Small intestine (tissue), 7 donors: ENCODE results near the gene PDZD8. TPM values are rescaled to one million over a fixed set of nuclear protein-coding genes. Genes with fewer than 3 reads are reported as not detected.

Experiments
- DNase-seq, 2 donors: peaks; one replicate each; pipeline versions ENCODE4 v3.0.0 to v3.0.0-alpha.2; 2013
- FAIRE-seq: peaks from 2 replicates; lab custom pipeline; 2012; peaks lifted over from hg19 to GRCh38; lab: Jason Lieb, UNC
- H3K27ac ChIP-seq, 3 donors: one replicate each; pipeline ENCODE4 v1.5.1; 2013; ENCODE audit warnings: low read length in 2 of 3, mild to moderate bottlenecking in 2 of 3, control low read depth in 1 of 3, inconsistent platforms in 1 of 3, low read depth in 1 of 3, moderate library complexity in 1 of 3
- H3K27me3 ChIP-seq, 3 donors: one replicate each; pipeline ENCODE4 v1.6.1; 2013; ENCODE audit warnings: low read length in 3 of 3, inconsistent platforms in 1 of 3; ENCODE audit not compliant: control insufficient read depth in 3 of 3, insufficient read depth in 3 of 3
- H3K36me3 ChIP-seq, 3 donors: one replicate each; pipeline ENCODE4 v1.6.1; 2013; ENCODE audit warnings: low read length in 3 of 3, inconsistent platforms in 1 of 3, low read depth in 1 of 3, mild to moderate bottlenecking in 1 of 3, moderate library complexity in 1 of 3; ENCODE audit not compliant: control insufficient read depth in 3 of 3, insufficient read depth in 2 of 3
- H3K4me1 ChIP-seq, 3 donors: one replicate each; pipeline ENCODE4 v1.6.1; 2013; ENCODE audit warnings: low read length in 2 of 3, inconsistent platforms in 1 of 3, low read depth in 1 of 3, mild to moderate bottlenecking in 1 of 3, moderate library complexity in 1 of 3; ENCODE audit not compliant: control insufficient read depth in 3 of 3, insufficient read depth in 2 of 3
- H3K4me3 ChIP-seq, 3 donors: one replicate each; pipeline ENCODE4 v1.5.1; 2013; ENCODE audit warnings: low read length in 3 of 3, control low read depth in 1 of 3, inconsistent platforms in 1 of 3, low read depth in 1 of 3, mild to moderate bottlenecking in 1 of 3, moderate library complexity in 1 of 3
- H3K9me3 ChIP-seq, 2 donors: one replicate each; pipeline ENCODE4 v1.6.1; 2013; ENCODE audit warnings: low read depth in 1 of 2, low read length in 1 of 2; ENCODE audit not compliant: control insufficient read depth in 2 of 2, insufficient read depth in 1 of 2
- WGBS, 3 donors: extraction: QIAGEN DNeasy Blood & Tissue Kit; methylation state at CpG; one replicate each; pipeline ENCODE4 v1.1.7; 2013; 5-methylcytosine and 5-hydroxymethylcytosine counted together
- polyA plus RNA-seq, 4 donors: library from polyadenylated mRNA; stranded (reverse) in 3 of 4; unstranded in 1 of 4; fragments of 200-250 nt in 3 of 4; fragments of 120-200 nt in 1 of 4; gene quantifications; one replicate each; pipeline versions ENCODE4 v1.2.1 to v1.2.3, GENCODE V29; 2013
- donor health status: healthy with polysubstance abuse.
- donor health status: control.
- donor health status: control.
- donor health status: Bipolar disorder and iron deficiency.
- donor health status: healthy.

Gene PDZD8
- polyA plus RNA-seq, 4 donors = 5.8 to 37.8 (median 12.9) TPM

- Histone ChIP-seq H3K9me3 (no peaks in the 10 kb centered on the region), H3K36me3 (no peaks in the 10 kb centered on the region), H3K4me3 (no peak overlapping the region), H3K27ac (no peak overlapping the region), H3K27me3 (peaks cover 0 to 18% (median 0%) of the 10 kb centered on the region in 3 donors), H3K4me1 (no peaks in the 10 kb centered on the region)
- WGBS, 3 donors = 44 to 65% (median 54%) methylated on average over 7 of the region's 7 CpGs
- FAIRE-seq = no peak
- DNase-seq = no peak
Measured at GRCh38 chr10:117250411-117250810, 124.8 kb downstream of the PDZD8 start.

- Histone ChIP-seq H3K9me3 (no peaks in the 10 kb centered on the region), H3K27ac (no peak overlapping the region), H3K4me1 (no peaks in the 10 kb centered on the region), H3K36me3 (no peaks in the 10 kb centered on the region), H3K27me3 (peaks cover 0 to 26% (median 0%) of the 10 kb centered on the region in 3 donors), H3K4me3 (no peak overlapping the region)
- FAIRE-seq (no peak), DNase-seq (no peak)
- WGBS, 3 donors = 44 to 61% (median 60%) methylated on average over 6 of the region's 6 CpGs
Measured at GRCh38 chr10:117249493-117250093, 125.6 kb downstream of the PDZD8 start.

- Histone ChIP-seq H3K4me1 (no peaks in the 10 kb centered on the region), H3K9me3 (no peaks in the 10 kb centered on the region), H3K27ac (no peak overlapping the region), H3K36me3 (no peaks in the 10 kb centered on the region), H3K4me3 (no peak overlapping the region), H3K27me3 (peaks cover 0 to 31% (median 0%) of the 10 kb centered on the region in 3 donors)
- 37 to 54% (median 46%) methylated on average over 10 of the region's 10 CpGs for WGBS, 3 donors
- DNase-seq (no peak), FAIRE-seq (no peak)
Measured at GRCh38 chr10:117248750-117249465, 126.3 kb downstream of the PDZD8 start.

- peaks cover 0 to 42% (median 0%) of the 10 kb centered on the region in 3 donors for H3K27me3 ChIP-seq
- no peak overlapping the region for H3K4me3 ChIP-seq
- no peaks in the 10 kb centered on the region for H3K36me3 ChIP-seq
- no peaks in the 10 kb centered on the region for H3K9me3 ChIP-seq
- H3K27ac ChIP-seq = no peak overlapping the region
- H3K4me1 ChIP-seq = no peaks in the 10 kb centered on the region
- 71 to 81% (median 77%) methylated on average over 3 of the region's 3 CpGs for WGBS, 3 donors
- FAIRE-seq (no peak), DNase-seq (no peak)
Measured at GRCh38 chr10:117246997-117247671, 128.1 kb downstream of the PDZD8 start.

GRCh38 chr10:117242463-117242832, 132.8 kb downstream of the PDZD8 start:
- Histone ChIP-seq H3K36me3 (no peaks in the 10 kb centered on the region), H3K27ac (no peak overlapping the region), H3K9me3 (no peaks in the 10 kb centered on the region), H3K4me3 (no peak overlapping the region), H3K27me3 (peaks cover 6 to 56% (median 17%) of the 10 kb centered on the region in 3 donors), H3K4me1 (no peaks in the 10 kb centered on the region)
- 83 to 87% (median 87%) methylated on average over 8 of the region's 8 CpGs for WGBS, 3 donors
- no peak for DNase-seq
- no peak for FAIRE-seq

- no peaks in the 10 kb centered on the region for H3K4me1 ChIP-seq
- DNase-seq (peak in 1 of 2 donors; percentile 38), FAIRE-seq (no peak)
- H3K27ac ChIP-seq = no peak overlapping the region
- 7 to 10% (median 8%) methylated on average over 40 to 56 of the region's 56 CpGs for WGBS, 3 donors
- no peaks in the 10 kb centered on the region for H3K9me3 ChIP-seq
- peaks cover 6 to 61% (median 17%) of the 10 kb centered on the region in 3 donors for H3K27me3 ChIP-seq
- H3K36me3 ChIP-seq = no peaks in the 10 kb centered on the region
- H3K4me3 ChIP-seq = peak overlapping the region in 1 of 3 donors; percentile 5
Measured at GRCh38 chr10:117241541-117242462, 133.4 kb downstream of the PDZD8 start.

GRCh38 chr10:117240621-117241529, 134.4 kb downstream of the PDZD8 start, which contains the start of gene SLC18A2:
Gene SLC18A2 (plus strand): TSS chr10:117241114. CDS start chr10:117241694, 580 bp downstream.
- Histone ChIP-seq H3K9me3 (no peaks in the 10 kb centered on the region), H3K27ac (no peak within 1 kb of the TSS), H3K36me3 (no peaks in the 10 kb centered on the region), H3K4me1 (no peaks in the 10 kb centered on the region), H3K4me3 (peak within 1 kb of the TSS in 1 of 3 donors; percentile 5), H3K27me3 (peaks cover 6 to 67% (median 17%) of the 10 kb centered on the region in 3 donors)
- WGBS, 3 donors = 2 to 6% (median 4%) methylated on average over 49 to 93 of the region's 93 CpGs
- FAIRE-seq (no peak), DNase-seq (peak in 1 of 2 donors; percentile 15)
